ENCODE results near the gene CDKL5. TPM values are rescaled to one million over a fixed set of nuclear protein-coding genes. Genes with fewer than 3 reads are reported as not detected.

CDKL5 gene
- 14.3 to 16.3 TPM (median 16.3 TPM) in 3 replicates for total RNA-seq

DNA sequence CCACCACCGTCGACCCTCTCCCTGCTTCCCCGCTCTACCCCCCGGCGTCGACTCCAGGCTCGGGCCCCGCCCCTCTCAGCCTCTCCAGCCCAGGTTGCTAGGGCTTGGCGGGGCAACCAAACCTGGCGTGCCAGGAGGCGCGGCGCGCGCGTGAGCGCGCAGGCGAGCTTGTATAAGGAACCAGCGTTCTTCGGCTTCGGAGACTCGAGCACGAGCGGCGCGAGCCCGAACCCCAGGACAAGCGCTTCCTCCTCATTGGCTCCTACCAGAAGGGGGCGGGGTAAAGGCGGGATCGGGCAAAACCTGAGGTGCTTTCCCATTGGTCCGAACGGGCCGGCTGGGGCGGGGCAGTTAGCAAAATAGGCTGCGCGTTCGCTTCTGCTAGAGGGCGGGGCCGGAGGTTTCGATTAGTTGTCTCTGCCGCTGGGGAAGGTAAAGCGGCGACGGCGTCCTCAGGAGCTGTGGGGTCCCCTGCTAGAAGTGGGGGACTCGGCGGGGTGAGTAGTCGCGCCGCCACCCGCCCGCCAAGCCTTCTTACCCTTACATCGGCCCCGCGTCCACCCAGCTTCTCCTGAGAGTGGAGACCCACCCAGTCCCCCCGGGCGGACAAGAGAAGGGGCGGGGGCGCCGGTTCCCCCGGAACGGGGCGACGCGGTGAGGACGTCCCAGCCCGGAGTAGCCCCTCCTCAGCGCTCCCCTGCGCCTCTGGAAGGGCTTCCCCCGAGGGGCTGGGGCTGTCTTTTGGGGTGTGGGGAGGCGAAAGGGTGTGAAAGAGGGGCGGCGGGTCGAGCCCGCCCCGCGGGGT lies at the start of gene CDKL5:
Gene CDKL5, plus strand, starts transcription at position 410 of the 805 bp plus-strand sequence. CDS start 81,489 bp downstream, outside the sequence.
- H3K27me3 Mint-ChIP-seq (ENCODE audit: low read depth), result no peaks in the 10 kb centered on the region
- H3K27ac Mint-ChIP-seq, result peak within 1 kb of the TSS; percentile 85

DNA sequence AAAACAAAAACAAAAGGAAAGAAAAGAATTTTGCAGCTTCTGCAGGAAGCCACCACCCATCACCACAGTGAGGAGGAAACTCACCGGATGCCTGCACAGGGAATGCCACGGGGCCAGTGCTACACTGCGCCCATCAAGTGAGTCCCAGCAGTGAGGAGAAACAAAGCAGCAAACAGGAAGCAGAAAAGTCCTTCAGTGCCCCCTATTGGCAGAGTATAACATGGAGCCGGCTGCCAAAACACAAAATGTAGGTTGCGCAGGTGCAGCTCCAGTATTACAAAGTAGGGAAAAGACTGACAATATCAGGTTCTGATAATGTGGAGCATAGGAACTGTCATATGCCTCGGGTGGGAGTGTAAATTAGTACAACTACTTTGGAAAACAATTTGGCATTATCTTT lies 47.6 kb upstream of the CDKL5 start:
- Mint-ChIP-seq H3K36me3 (no peaks in the 10 kb centered on the region), H3K27ac (no peak overlapping the region), H3K4me1 (no peaks in the 10 kb centered on the region), H3K27me3 (ENCODE audit: low read depth) (peaks cover 3% of the 10 kb centered on the region), H3K4me3 (no peak overlapping the region), H3K9me3 (peaks cover 25% of the 10 kb centered on the region)
- TF ChIP-seq, protein P1, sequence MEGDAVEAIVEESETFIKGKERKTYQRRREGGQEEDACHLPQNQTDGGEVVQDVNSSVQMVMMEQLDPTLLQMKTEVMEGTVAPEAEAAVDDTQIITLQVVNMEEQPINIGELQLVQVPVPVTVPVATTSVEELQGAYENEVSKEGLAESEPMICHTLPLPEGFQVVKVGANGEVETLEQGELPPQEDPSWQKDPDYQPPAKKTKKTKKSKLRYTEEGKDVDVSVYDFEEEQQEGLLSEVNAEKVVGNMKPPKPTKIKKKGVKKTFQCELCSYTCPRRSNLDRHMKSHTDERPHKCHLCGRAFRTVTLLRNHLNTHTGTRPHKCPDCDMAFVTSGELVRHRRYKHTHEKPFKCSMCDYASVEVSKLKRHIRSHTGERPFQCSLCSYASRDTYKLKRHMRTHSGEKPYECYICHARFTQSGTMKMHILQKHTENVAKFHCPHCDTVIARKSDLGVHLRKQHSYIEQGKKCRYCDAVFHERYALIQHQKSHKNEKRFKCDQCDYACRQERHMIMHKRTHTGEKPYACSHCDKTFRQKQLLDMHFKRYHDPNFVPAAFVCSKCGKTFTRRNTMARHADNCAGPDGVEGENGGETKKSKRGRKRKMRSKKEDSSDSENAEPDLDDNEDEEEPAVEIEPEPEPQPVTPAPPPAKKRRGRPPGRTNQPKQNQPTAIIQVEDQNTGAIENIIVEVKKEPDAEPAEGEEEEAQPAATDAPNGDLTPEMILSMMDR (IDR thresholded peaks at IDR 0.05; ENCODE audit: unreplicated experiment), result peak; percentile 27
- no peak for DNase-seq (ENCODE audit: low spot score in 2 of 2, unreplicated experiment in 2 of 2)

More for the DNA sequence above, at the start of gene CDKL5:
- peak within 1 kb of the TSS; percentile 83 for H3K4me3 Mint-ChIP-seq
- peaks cover 10% of the 10 kb centered on the region for H3K4me1 Mint-ChIP-seq
- TF ChIP-seq, protein P1 (IDR thresholded peaks at IDR 0.05; ENCODE audit: unreplicated experiment), result no peak
- H3K36me3 Mint-ChIP-seq, result no peaks in the 10 kb centered on the region
- H3K9me3 Mint-ChIP-seq, result peaks cover 4% of the 10 kb centered on the region
- peak; percentile 90 to 91 for DNase-seq (ENCODE audit: low spot score in 2 of 2, unreplicated experiment in 2 of 2)

DNA sequence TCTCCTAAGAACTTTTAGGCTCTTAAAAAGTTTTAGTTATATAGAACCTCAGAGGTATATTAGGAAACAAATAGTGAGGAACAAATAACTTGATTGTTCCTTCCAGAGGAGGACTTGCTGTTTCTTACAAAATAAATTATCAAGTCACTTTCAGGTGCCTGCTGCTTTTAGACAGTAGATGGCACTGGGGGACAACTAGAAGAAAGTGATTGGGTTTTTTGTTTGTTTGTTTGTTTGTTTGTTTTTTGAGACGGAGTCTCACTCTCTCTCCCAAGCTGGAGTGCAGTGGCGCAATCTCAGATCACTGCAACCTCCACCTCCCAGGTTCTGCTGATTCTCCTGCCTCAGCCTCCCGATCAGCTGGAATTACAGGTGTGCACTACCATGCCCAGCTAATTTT lies 35.4 kb upstream of the CDKL5 start:
- H3K4me3 Mint-ChIP-seq, result no peak overlapping the region
- no peaks in the 10 kb centered on the region for H3K36me3 Mint-ChIP-seq
- no peaks in the 10 kb centered on the region for H3K4me1 Mint-ChIP-seq
- no peak for DNase-seq (ENCODE audit: low spot score in 2 of 2, unreplicated experiment in 2 of 2)
- H3K27me3 Mint-ChIP-seq (ENCODE audit: low read depth), result peaks cover 1% of the 10 kb centered on the region
- TF ChIP-seq, protein P1 (IDR thresholded peaks at IDR 0.05; ENCODE audit: unreplicated experiment), result no peak
- no peaks in the 10 kb centered on the region for H3K9me3 Mint-ChIP-seq
- H3K27ac Mint-ChIP-seq, result no peak overlapping the region

DNA sequence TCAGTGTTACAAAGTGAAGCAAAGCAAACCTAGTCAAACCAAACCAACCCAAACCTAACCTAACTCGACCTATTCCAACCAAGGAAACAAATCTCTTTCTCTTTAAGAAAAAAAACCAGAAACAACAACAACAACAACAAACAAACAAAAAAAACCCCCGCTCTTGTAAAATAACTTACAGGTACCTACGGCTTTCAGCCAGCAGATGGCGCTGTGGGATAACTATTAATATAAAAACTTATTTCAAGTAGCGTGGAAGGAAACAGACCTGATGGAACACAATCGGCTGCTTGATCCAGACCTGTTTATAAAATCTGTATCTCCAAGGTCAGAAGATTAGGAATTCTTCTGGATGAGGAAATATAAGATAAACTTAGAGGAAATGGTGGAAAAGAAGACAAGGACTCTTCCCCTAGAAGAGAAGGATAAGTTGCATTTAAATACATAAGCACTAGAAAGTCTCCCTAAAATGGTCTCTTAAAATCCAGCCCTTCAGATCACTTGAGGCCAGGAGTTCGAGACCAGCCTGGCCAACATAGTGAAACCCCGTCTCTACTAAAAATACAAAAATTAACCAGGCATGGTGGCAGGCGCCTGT lies 34.4 kb upstream of the CDKL5 start:
- Mint-ChIP-seq H3K27ac (no peak overlapping the region), H3K9me3 (no peaks in the 10 kb centered on the region), H3K4me1 (no peaks in the 10 kb centered on the region), H3K4me3 (no peak overlapping the region), H3K27me3 (ENCODE audit: low read depth) (peaks cover 1% of the 10 kb centered on the region), H3K36me3 (no peaks in the 10 kb centered on the region)
- peak; percentile 34 to 57 for DNase-seq (ENCODE audit: low spot score in 2 of 2, unreplicated experiment in 2 of 2)
- TF ChIP-seq, protein P1 (IDR thresholded peaks at IDR 0.05; ENCODE audit: unreplicated experiment), result peak; percentile 85

DNA sequence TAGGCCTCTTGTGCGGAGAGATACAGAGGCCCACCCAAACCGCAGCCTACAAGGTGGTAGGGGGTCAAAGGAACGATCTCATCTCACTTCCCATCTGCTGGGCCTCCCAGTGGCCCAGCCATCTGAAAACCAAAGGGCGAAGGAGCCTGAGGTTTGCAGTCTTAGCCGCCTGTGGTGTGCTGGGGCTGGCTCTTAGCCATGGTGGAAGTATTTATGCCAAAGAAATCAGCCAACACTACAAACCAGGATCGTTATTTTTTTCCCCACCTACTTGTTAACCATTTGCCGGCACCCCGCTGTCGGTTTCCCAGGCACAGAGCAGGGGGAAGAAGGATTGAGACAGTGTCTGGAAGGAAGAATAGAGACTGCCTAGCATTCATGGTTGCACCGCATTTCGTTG lies 30.9 kb upstream of the CDKL5 start:
- Mint-ChIP-seq H3K4me3 (no peak overlapping the region), H3K36me3 (no peaks in the 10 kb centered on the region), H3K4me1 (no peaks in the 10 kb centered on the region), H3K9me3 (peaks cover 8% of the 10 kb centered on the region), H3K27me3 (ENCODE audit: low read depth) (peaks cover 1% of the 10 kb centered on the region), H3K27ac (no peak overlapping the region)
- TF ChIP-seq, protein P1 (IDR thresholded peaks at IDR 0.05; ENCODE audit: unreplicated experiment), result no peak
- DNase-seq (ENCODE audit: low spot score in 2 of 2, unreplicated experiment in 2 of 2), result no peak
